Posterior cingulate gyrus (tissue), 11 donors: ENCODE results near the gene RRAS2.

Experiments used
- DNase-seq, 10 donors: peaks; one replicate each; pipeline versions ENCODE4 v3.0.0 to v3.0.0-alpha.2; 2020 to 2021; ENCODE audit warnings: mixed read lengths in 3 of 10
- intact Hi-C: fragments of 100-400 bp; cut with DNase I; formaldehyde crosslinking; loops from one replicate; pipeline ENCODE4 v1.15.1; 2023

Gene RRAS2

DNA sequence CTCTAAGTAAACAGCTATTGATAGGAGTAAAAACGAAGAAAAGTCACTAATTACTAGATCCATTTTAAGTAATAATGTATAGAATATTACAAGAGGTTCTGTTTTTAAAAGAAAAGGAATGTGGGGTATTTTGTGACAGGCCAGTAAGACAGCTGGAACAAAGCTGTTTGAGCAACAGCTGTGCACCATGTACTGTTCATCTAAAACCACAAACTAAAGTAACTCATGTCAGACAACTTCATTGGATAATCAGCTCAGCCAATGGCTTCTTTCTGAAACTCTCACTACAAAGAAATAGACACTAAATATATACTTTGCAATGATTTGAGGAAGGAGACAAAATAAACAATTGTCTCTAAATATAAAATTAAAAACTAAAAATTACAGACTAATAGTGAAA lies 16.1 kb downstream of the RRAS2 start:
- no peak for DNase-seq
- intact Hi-C loops, result no loop called here

DNA sequence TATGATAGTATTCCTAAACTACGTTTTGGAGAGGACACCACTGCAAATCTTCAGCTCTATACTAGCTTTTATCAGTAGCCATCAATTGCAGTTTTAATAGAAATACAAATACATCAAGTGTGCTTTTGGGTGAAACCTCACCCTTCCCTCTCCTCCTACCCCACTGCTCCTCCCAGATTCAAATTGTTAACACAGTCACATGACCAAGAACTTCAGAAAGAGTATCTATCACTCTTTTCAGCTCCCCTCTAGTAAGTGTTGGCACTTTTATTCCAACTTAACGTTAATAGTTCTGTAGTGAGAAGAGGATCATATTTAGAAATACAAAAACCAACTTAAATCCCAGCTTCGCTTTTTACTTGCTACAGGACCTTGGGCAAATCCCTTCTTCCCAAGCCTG lies 17.0 kb downstream of the RRAS2 start:
- intact Hi-C loops, result no loop called here

GRCh38 chr11:14340721-14341120 lies 18.3 kb downstream of the RRAS2 start:
- intact Hi-C loops, result no loop called here
- DNase-seq, result no peak

More for the DNA sequence above, 17.0 kb downstream of the RRAS2 start:
- no peak for DNase-seq

DNA sequence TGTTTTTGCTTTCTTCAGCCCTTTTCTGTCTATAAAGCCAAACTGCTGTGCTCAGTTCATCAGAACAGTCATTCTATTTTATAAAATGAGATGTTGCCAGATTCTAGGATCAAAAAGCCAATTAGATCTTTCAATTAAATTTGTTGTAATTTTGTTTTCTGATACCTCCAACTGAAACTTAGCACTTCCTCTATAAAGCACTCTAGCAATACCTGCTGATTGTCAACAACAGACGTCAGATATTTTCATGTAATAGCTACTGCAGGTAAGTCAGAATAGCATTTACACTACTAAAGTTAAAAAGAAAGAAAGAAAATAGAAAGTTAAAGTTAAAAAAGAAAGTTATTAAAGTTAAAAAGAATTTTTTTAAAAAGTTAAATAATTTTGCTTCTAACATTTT lies 19.6 kb downstream of the RRAS2 start:
- DNase-seq, result no peak
- intact Hi-C loops, result no loop called here

DNA sequence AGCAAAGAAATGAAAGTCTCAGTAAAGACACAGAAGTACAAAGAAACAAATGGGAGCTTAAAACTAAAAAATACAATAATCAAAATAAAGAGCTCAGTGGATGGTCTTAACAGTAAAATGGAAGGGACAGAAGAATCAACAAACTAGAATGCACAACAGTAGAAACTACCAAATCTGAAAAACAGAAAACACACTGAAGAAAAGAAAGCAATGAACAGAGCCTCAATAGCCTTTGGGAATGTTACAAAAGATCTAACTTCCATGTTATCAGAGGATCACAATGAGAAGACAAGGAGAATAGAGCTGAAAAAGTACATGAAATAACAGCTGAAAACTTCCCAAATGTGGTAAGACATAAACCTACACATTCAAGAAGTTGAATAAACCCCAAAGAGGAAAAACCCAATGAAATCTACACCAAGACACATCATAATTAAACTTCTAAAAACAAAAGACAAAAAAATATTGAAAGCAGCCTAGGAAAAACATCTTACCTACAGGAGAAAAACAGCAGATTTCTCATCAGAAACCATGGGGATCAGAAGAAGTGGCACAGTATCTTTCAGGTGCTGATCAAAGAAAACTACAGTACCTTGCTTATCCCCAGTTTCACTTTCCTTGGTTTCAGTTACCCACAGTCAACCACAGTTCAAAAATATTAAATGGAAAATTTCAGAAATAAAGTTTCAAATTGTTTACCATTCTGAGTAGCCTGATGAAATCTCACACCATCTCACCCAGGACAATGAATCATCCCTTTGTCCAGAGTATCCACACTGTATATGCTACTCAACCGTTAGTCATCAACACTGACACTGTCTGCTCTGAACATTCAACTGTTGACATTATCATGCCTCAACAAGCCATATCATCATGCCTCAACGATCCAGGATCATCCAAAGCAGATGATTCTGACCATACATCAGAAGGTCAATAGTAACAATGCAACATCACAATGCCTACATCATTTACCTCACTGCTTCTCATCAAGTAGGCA lies 22.2 kb downstream of the RRAS2 start:
- intact Hi-C loops, result no loop called here
- DNase-seq, result no peak

- no peak for DNase-seq
- intact Hi-C loops, result no loop called here
Observed at GRCh38 chr11:14335712-14336111, 23.3 kb downstream of the RRAS2 start.

DNA sequence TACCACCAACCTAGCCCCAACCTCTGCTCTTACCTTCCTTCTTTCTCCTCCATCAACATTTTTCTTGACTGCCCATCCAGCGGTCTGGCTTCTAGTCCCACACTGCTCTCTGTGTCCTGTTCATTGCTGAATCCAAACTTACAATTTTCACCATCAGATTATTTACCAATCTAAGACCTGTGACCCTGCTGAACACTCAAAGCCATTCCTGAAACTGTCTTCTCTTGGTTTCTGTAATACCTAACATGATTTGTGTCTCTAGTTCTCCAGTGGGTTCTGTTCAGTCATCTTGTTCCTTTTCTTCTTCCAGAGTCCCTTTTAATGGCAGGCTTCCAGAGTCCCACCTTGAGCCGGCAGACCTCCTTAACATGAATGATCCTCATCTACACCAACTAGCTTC lies 24.1 kb downstream of the RRAS2 start:
- no peak for DNase-seq
- intact Hi-C loops, result no loop called here

- intact Hi-C loops, result no loop called here
- no peak for DNase-seq
Observed at GRCh38 chr11:14334192-14334591, 24.8 kb downstream of the RRAS2 start.

DNA sequence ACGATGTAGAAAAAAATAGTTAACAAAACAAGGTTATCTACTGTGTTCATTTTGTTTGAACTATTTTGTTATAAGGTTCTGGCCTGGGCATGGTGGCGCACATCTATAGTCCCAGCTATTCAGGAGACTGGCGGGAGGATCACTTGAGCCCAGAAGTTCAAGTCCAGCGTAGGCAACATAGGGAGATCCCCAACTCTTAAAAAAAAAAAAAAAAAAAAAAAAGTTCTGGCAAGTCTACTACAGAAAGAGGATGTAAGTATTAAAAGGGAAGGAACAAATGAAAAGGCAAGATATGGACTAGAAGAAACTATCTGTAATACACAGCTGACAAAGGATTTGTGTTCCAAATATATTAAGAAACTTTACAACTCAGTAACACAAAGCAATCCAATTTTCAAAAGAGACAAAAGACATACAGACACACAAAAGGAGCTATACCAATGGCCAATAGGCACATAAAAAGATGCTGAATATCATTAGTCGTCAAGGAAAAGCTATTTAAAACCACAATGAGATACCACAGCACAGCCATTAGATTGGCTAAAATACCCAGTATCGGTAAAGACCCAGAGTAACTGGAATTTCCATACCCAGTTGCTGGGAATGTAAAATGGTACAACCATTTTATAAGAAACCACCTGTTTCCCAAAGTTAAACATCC lies 27.4 kb downstream of the RRAS2 start:
- no peak for DNase-seq
- intact Hi-C loops, result no loop called here

GRCh38 chr11:14330881-14331280 lies 28.1 kb downstream of the RRAS2 start:
- no peak for DNase-seq

GRCh38 chr11:14329702-14330101 lies 29.3 kb downstream of the RRAS2 start:
- no peak for DNase-seq
- intact Hi-C loops, result no loop called here

More at GRCh38 chr11:14330881-14331280, 28.1 kb downstream of the RRAS2 start:
- intact Hi-C loops, result no loop called here

- intact Hi-C loops, result no loop called here
- no peak for DNase-seq
Observed at GRCh38 chr11:14327116-14327515, 31.9 kb downstream of the RRAS2 start.

- DNase-seq, result no peak
- intact Hi-C loops, result no loop called here
Observed at GRCh38 chr11:14323118-14323676, 35.8 kb downstream of the RRAS2 start.

DNA sequence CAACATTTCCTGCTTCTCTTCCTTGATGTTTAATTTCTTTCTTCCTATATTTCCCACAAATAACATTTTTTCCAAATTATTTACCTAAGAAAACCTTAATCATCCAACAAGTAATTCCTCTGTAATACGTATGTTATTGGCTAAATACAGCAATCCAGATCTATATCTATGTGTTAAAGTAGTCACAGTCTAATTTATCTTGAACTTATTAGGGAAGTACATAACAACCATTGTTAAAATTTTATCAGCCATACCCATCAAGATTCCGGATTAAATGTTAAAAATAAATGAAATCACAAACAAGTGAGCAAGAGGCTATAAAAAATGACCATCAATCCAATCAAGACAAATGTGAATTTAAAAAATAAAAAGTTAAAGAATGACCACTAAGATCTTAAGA lies 36.5 kb downstream of the RRAS2 start:
- intact Hi-C loops, result no loop called here

DNA sequence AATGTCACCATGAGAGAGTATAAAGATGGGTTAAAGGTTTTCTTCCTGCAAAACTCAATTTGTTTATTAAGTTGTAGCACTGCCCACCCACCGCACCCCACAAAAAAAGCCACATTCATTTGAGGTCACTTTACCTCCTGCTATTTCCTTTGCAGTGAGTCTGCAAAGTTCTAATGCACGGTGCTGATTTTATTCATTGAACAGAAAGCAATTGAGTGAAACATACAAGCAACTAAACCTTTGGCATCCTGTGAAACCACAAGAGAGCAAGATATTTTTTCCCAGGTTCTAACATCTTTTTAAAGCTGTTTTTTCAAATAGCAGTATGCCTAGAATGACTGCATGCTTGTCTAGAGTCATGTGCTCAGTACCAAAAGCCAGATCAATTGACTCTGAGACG lies 39.0 kb downstream of the RRAS2 start:
- intact Hi-C loops, result no loop called here
- DNase-seq, result no peak

More for the DNA sequence above, 36.5 kb downstream of the RRAS2 start:
- no peak for DNase-seq

GRCh38 chr11:14318581-14318981 lies 40.4 kb downstream of the RRAS2 start:
- DNase-seq, result no peak
- intact Hi-C loops, result no loop called here

GRCh38 chr11:14317659-14318325 lies 41.2 kb downstream of the RRAS2 start:
- no peak for DNase-seq
- intact Hi-C loops, result no loop called here

DNA sequence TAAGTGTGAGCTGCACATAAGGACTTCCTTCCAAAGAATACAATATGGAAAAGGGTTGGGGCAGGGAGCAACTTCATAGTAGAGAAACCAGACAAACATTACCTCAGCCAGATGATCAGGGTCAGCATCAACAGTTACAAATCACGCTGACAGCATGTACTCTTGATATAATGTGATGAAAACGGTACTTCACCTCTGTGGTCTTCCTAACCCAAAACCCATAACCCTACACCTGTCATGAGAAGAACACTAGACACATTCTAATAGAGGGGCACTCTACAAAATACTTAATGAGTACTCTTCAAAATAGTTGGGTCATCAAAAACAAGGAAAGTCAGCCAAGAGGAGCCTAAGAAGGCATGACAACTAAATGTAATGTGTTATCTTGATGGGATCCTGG lies 43.9 kb downstream of the RRAS2 start:
- intact Hi-C loops, result no loop called here
- no peak for DNase-seq

- DNase-seq, result no peak
- intact Hi-C loops, result no loop called here
Observed at GRCh38 chr11:14314127-14314526, 44.9 kb downstream of the RRAS2 start.

GRCh38 chr11:14312736-14313438 lies 46.1 kb downstream of the RRAS2 start:
- intact Hi-C loops, result no loop called here
- peak in 2 of 10 donors; percentile 71 to 77 for DNase-seq
